K562 (cell line): ENCODE measurements around the gene ZDHHC17. TPM values are rescaled to one million over a fixed set of nuclear protein-coding genes. Genes with fewer than 3 reads are reported as not detected.

Experiments
- ATAC-seq: fragments of 200-7000 bp; cut with Tn5 transposase; 3 replicates; pipeline ENCODE4 v1.9.1; 2020; ENCODE audit warnings: moderate library complexity
- BruUV-seq: library from RNA; stranded (reverse); fragments of 400-500 nt; replicated peaks from 2 replicates; lab custom pipeline; 2021; lab: Mats Ljungman, UMichigan
- CTCF ChIA-PET: fragments of 300-600 bp; formaldehyde crosslinking; extraction: SDS; loops from one replicate; lab custom pipeline; 2021; ENCODE audit warnings: low intra/inter-chr PET ratio; lab: Yijun Ruan, JAX
- POLR2A ChIA-PET: fragments of 300-600, 350-650 bp; sonication (Branson Sonifier 250); formaldehyde crosslinking; extraction: SDS; loops from one replicate; lab custom pipeline; 2021; ENCODE audit warnings: antibody characterized with exemption, inconsistent platforms; lab: Yijun Ruan, JAX
- DNase-seq, 4 experiments: peaks; one replicate each; pipeline versions ENCODE4 v3.0.0 to v3.0.0-alpha.2; 2011 to 2018; ENCODE audit warnings: low spot score in 3 of 4, mixed read lengths in 3 of 4; ENCODE audit errors: extremely low read depth in 1 of 4
- FAIRE-seq: peaks from 2 replicates; lab custom pipeline; 2011; peaks lifted over from hg19 to GRCh38; lab: Jason Lieb, UNC
- H2AFZ ChIP-seq: 2 replicates; pipeline ENCODE4 v1.6.0; 2011; ENCODE audit warnings: low read depth, low read length, control low read depth, inconsistent platforms
- H3K27ac ChIP-seq: fragments of 200-600 bp; 3 replicates; pipeline ENCODE4 v1.8.0; 2011; ENCODE audit warnings: low read depth, mild to moderate bottlenecking, control low read depth, inconsistent platforms, low read length, moderate library complexity, mixed read lengths; ENCODE audit errors: extremely low read depth
- H3K27me3 ChIP-seq, 2 experiments: fragments of 300-600 bp in 1 of 2; 2 replicates in 1 of 2; 3 replicates in 1 of 2; pipeline versions ENCODE4 v1.6.0 to v1.8.0; 2011; ENCODE audit warnings: inconsistent platforms in 2 of 2, low read length in 2 of 2, mild to moderate bottlenecking in 1 of 2, mixed read lengths in 1 of 2, moderate library complexity in 1 of 2; ENCODE audit not compliant: control insufficient read depth in 2 of 2, insufficient read depth in 2 of 2
- H3K36me3 ChIP-seq: fragments of 300-600 bp; 3 replicates; pipeline ENCODE4 v1.8.0; 2011; ENCODE audit warnings: mild to moderate bottlenecking, low read length, inconsistent platforms; ENCODE audit not compliant: control insufficient read depth, insufficient read depth
- H3K4me1 ChIP-seq, 2 experiments: fragments of 200-600 bp in 1 of 2; replicated peaks in 1 of 2; 2 replicates in 1 of 2; 3 replicates in 1 of 2; pipeline versions ENCODE4 v1.5.1 to v1.8.0; 2011; ENCODE audit warnings: inconsistent platforms in 2 of 2, low read length in 2 of 2, mild to moderate bottlenecking in 1 of 2, mixed read lengths in 1 of 2, moderate library complexity in 1 of 2; ENCODE audit not compliant: control insufficient read depth in 2 of 2, insufficient read depth in 2 of 2
- H3K4me2 ChIP-seq: 2 replicates; pipeline ENCODE4 v1.6.1; 2011; ENCODE audit warnings: low read length, control low read depth, inconsistent platforms, mixed read lengths; ENCODE audit not compliant: insufficient read depth
- H3K4me3 ChIP-seq: fragments of 200-600 bp; sonication (generic), shearing (Covaris generic); 2 replicates; pipeline ENCODE4 v1.5.1; 2016; ENCODE audit warnings: control low read depth, inconsistent platforms
- H3K79me2 ChIP-seq: fragments of 200-600 bp; 3 replicates; pipeline ENCODE4 v1.8.0; 2011; ENCODE audit warnings: low read length, inconsistent platforms; ENCODE audit not compliant: control insufficient read depth, insufficient read depth
- H3K9ac ChIP-seq, 2 experiments: 2 replicates each; pipeline versions ENCODE4 v1.6.0 to v1.6.1; 2011; ENCODE audit warnings: low read depth in 2 of 2, low read length in 2 of 2, control low read depth in 1 of 2, inconsistent platforms in 1 of 2, mild to moderate bottlenecking in 1 of 2, mixed read lengths in 1 of 2; ENCODE audit not compliant: insufficient read depth in 1 of 2
- H3K9me1 ChIP-seq: one replicate; pipeline ENCODE4 v1.6.0; 2011; ENCODE audit warnings: inconsistent platforms, mild to moderate bottlenecking, low read length, moderate library complexity; ENCODE audit not compliant: control insufficient read depth, insufficient read depth
- H3K9me3 ChIP-seq: replicated peaks from 2 replicates; pipeline ENCODE4 v1.5.1; 2011; ENCODE audit warnings: low read depth, low read length, inconsistent platforms; ENCODE audit not compliant: control insufficient read depth, insufficient read depth
- H4K20me1 ChIP-seq: replicated peaks from 2 replicates; pipeline ENCODE4 v1.6.1; 2011; ENCODE audit warnings: low read length, inconsistent platforms, mixed read lengths; ENCODE audit not compliant: control insufficient read depth, insufficient read depth
- ATF6 ChIP-seq: sonication (generic); formaldehyde crosslinking; IDR thresholded peaks from 2 replicates; pipeline ENCODE4 v1.4.0; 2020; ENCODE audit warnings: mild to moderate bottlenecking, missing genetic modification reagents
- ID3 ChIP-seq, 2 experiments: fragments of 250-450 bp in 1 of 2; fragments of 450-650 bp in 1 of 2; sonication (Bioruptor Pico) in 1 of 2; IDR thresholded peaks; 2 replicates each; pipeline versions ENCODE4 v1.6.1 to v1.8.0; 2016 to 2021; ENCODE audit warnings: mild to moderate bottlenecking in 2 of 2, moderate library complexity in 2 of 2, missing compliant biosample characterization in 1 of 2, missing genetic modification characterization in 1 of 2
- NCOA6 ChIP-seq: fragments of 450-650 bp; IDR thresholded peaks from 2 replicates; pipeline ENCODE4 v1.6.1; 2017; ENCODE audit warnings: mild to moderate bottlenecking
- PHB ChIP-seq: fragments of 250-450 bp; sonication (Bioruptor Pico); IDR thresholded peaks from 2 replicates; pipeline ENCODE4 v1.5.0; 2021
- PRDM10 ChIP-seq: fragments of 450-650 bp; IDR thresholded peaks from 2 replicates; pipeline ENCODE4 v1.6.1; 2018; ENCODE audit not compliant: partially characterized antibody
- ZBTB7A ChIP-seq: IDR thresholded peaks from 2 replicates; pipeline ENCODE4 v1.6.1; 2011; ENCODE audit warnings: low read depth, mild to moderate bottlenecking, low read length, moderate library complexity, borderline replicate concordance; ENCODE audit not compliant: control insufficient read depth
- ZFX ChIP-seq: sonication (generic); formaldehyde crosslinking; IDR thresholded peaks from 2 replicates; pipeline ENCODE4 v1.8.0; 2022; ENCODE audit warnings: mild to moderate bottlenecking, missing genetic modification reagents, moderate library complexity
- ZNF140 ChIP-seq: fragments of 250-450 bp; sonication (Bioruptor Pico); IDR thresholded peaks from 2 replicates; pipeline ENCODE4 v1.8.0; 2021; ENCODE audit warnings: moderate library complexity, mild to moderate bottlenecking, inconsistent platforms
- WGBS: fragments of 100-300 bp; shearing (Covaris generic); methylation state at CpG from one replicate; pipeline ENCODE4 v1.1.6; 2016; ENCODE audit warnings: low coverage, mixed read lengths; ENCODE audit not compliant: insufficient coverage; ENCODE audit errors: missing lambda C conversion rate; 5-methylcytosine and 5-hydroxymethylcytosine counted together
- in situ Hi-C: fragments of 300-500 bp; cut with MboI; formaldehyde crosslinking; loops from 4 replicates; pipeline ENCODE4 v1.15.0; 2018; ENCODE audit warnings: inconsistent platforms, mixed read lengths
- intact Hi-C: fragments of 100-400 bp; cut with micrococcal nuclease; formaldehyde crosslinking; loops from 2 replicates; pipeline ENCODE4 v1.14.2; 2022
- polyA plus RNA-seq, 8 experiments: library from polyadenylated mRNA; depleted of rRNA in 4 of 8; stranded (reverse) in 5 of 8; unstranded in 3 of 8; fragments of >200 nt; fragmentation: Nextera tagmentation in 2 of 8; fragmentation: Illumina TruSeq in 1 of 8; extraction: Ambion mirVana in 2 of 8; extraction: Trizol in 1 of 8; gene quantifications; 2 replicates each; pipeline versions ENCODE4 v1.2.1 to v1.2.3, GENCODE V29; 2011 to 2014; ENCODE audit warnings: inconsistent platforms in 1 of 8, missing spikeins in 1 of 8
- total RNA-seq, 7 experiments: library from RNA; depleted of rRNA in 6 of 7; stranded (reverse); fragments of >200 nt in 6 of 7; fragmentation: Illumina TruSeq in 2 of 7; extraction: Trizol in 2 of 7; gene quantifications; 2 replicates each; pipeline versions ENCODE4 v1.2.1 to v1.2.3, GENCODE V29; 2011 to 2021; ENCODE audit warnings: low replicate concordance in 1 of 7
- TF ChIP-seq, protein P1 (sequence below), 3 experiments: IDR thresholded peaks in 2 of 3; conservative IDR thresholded peaks in 1 of 3; 2 replicates each; pipeline ENCODE4 v1.5.1; 2011 to 2012; ENCODE audit warnings: low read length in 3 of 3, mild to moderate bottlenecking in 3 of 3, control low read depth in 2 of 3, improper control_type of control experiment in 1 of 3, inconsistent platforms in 1 of 3, low read depth in 1 of 3, mixed read lengths in 1 of 3, moderate library complexity in 1 of 3; ENCODE audit not compliant: insufficient read depth in 2 of 3

Gene ZDHHC17
- total and polyA plus RNA-seq, 9 of the 15 experiments (the other 6 are each of a cell fraction or from before 2014, with no cell fraction given), result 6.7 to 66.0 (median 27.5) TPM

GRCh38 chr12:76878099-76878898 is 114.4 kb downstream of the ZDHHC17 start:
- peak; percentile 17; the same call in 1 of the 2 replicates for TF ChIP-seq ZFX (CRISPR knock-in tag)
- peak; percentile 32 for TF ChIP-seq PRDM10
- TF ChIP-seq ZNF140 (CRISPR knock-in tag), result no peak
- TF ChIP-seq ZBTB7A, result 0 out of 2 replicates have a peak, but pooled peaks have one; percentile 15
- peak; percentile 47 for TF ChIP-seq NCOA6
- TF ChIP-seq ID3 (CRISPR knock-in tag; IDR thresholded peaks at IDR 0.05), result no peak
- 0 out of 2 replicates have a peak, but pooled peaks have one; percentile 22 for TF ChIP-seq ID3 (tag; IDR thresholded peaks at IDR 0.05)
- no peak for TF ChIP-seq ATF6 (CRISPR knock-in tag)
- 0 out of 2 replicates have a peak, but pooled peaks have one; percentile 37 for TF ChIP-seq PHB
- TF ChIP-seq, protein P1, sequence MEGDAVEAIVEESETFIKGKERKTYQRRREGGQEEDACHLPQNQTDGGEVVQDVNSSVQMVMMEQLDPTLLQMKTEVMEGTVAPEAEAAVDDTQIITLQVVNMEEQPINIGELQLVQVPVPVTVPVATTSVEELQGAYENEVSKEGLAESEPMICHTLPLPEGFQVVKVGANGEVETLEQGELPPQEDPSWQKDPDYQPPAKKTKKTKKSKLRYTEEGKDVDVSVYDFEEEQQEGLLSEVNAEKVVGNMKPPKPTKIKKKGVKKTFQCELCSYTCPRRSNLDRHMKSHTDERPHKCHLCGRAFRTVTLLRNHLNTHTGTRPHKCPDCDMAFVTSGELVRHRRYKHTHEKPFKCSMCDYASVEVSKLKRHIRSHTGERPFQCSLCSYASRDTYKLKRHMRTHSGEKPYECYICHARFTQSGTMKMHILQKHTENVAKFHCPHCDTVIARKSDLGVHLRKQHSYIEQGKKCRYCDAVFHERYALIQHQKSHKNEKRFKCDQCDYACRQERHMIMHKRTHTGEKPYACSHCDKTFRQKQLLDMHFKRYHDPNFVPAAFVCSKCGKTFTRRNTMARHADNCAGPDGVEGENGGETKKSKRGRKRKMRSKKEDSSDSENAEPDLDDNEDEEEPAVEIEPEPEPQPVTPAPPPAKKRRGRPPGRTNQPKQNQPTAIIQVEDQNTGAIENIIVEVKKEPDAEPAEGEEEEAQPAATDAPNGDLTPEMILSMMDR (IDR thresholded peaks at IDR 0.05 in 2 of 3, conservative IDR thresholded peaks at IDR 0.05 in 1 of 3; ENCODE audit: insufficient read depth in 2 of 3, low read depth in 1 of 3, low read length in 3 of 3), result 0 out of 6 replicates have a peak, but pooled peaks of 1 of the 3 experiments have one; percentile 25
- WGBS, result 5% methylated on average over 41 of the region's 44 CpGs
- Histone ChIP-seq H3K9me1 (no peaks in the 10 kb centered on the region), H3K9me3 (no peaks in the 10 kb centered on the region), H3K4me2 (peak overlapping the region; percentile 71), H3K9ac (peak overlapping the region; percentile 17 to 91; a peak in 3 of 4 replicates), H3K79me2 (no peaks in the 10 kb centered on the region), H3K4me1 (peaks cover 0 to 16% of the 10 kb centered on the region in 2 experiments; a peak in 3 of 5 replicates), H3K27ac (no peak overlapping the region), H4K20me1 (no peaks in the 10 kb centered on the region), H3K36me3 (no peaks in the 10 kb centered on the region), H2AFZ (peak overlapping the region; percentile 73), H3K4me3 (peak overlapping the region; percentile 58), H3K27me3 (no peaks in the 10 kb centered on the region)
- no TSS peak for BruUV-seq
- ChIA-PET CTCF (no interaction called here), POLR2A (interaction anchor here (1.0 kb wide), 1 partner anchor 15 kb away, joined by 5 read pairs; no protein-coding TSS in a partner anchor)
- peak; percentile 23 to 51 (median 36) for DNase-seq
- ATAC-seq, result peak; percentile 73
- no peak for FAIRE-seq
- intact Hi-C loops, result loop anchor here (5.0 kb wide), 1 partner anchor 134 kb away; no protein-coding TSS in a partner anchor
- in situ Hi-C loops, result no loop called here
